ENCODE measurements around the gene OTOF.

- no peak for TF ChIP-seq EGR1 (IDR thresholded peaks at IDR 0.05)
- TF ChIP-seq TEAD4 (IDR thresholded peaks at IDR 0.05), result no peak
- no peak for TF ChIP-seq TAF1 (IDR thresholded peaks at IDR 0.05; ENCODE audit: low read depth)
- no peak for TF ChIP-seq NFIC (IDR thresholded peaks at IDR 0.05)
- no peak for TF ChIP-seq FOXM1 (IDR thresholded peaks at IDR 0.05; ENCODE audit: borderline replicate concordance, low read depth)
- no peak for TF ChIP-seq CEBPB (IDR thresholded peaks at IDR 0.05)
Measured at GRCh38 chr2:26500406-26500805, 22.5 kb upstream of the OTOF start.

All from Ishikawa (cell line).